HG03460 (cell line): ENCODE data around the gene TMEM254.
"Not testable (repeated sequence)": the region's sequence is repeated elsewhere in the genome, so short reads cannot be mapped to it uniquely, and the experiment has no call there.

ENCODE experiments used
- ATAC-seq: cut with Tn5 transposase; IDR thresholded peaks from one replicate; pipeline ENCODE4 v1.9.1; 2021; ENCODE audit not compliant: unreplicated experiment

Gene TMEM254

DNA sequence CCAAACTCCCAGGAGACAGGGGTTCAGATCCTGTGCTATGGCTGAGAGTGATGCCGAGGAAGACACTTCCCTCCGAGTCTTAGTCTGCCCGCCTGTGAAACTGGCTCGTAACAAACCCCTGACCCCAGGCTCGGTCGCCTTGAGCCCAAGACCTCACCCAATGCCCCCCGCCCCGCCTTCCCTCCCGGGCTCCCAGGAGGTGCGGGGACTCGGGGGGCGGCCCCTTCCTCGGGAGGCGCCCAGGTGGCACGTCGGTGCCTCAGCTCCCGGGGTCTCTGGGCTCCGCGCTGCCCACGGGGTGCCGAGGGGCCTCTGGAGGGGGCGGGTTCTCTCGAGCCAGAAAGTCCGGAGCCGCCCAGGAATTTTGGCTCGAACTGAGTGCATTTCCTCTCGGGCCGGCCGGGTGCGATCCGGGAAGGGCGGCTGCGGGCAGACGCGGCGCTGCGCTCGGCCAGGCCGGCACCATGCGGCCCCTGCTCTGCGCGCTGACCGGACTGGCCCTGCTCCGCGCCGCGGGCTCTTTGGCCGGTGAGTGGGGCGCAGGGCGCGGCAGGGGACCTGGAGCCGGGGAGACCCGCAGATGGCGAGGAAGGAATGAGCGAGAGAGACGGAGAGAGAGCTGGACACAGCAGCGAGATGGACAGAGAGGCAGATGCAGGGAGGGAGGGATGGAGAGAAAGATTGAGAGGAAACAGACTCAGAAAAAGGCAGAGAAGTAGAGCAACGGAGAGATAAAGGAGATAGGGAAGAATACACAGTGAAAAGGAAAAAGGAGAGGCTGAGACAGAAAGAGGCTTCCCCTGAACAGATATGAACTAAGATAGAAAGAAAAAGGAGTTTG, 54.1 kb downstream of the TMEM254 start, which contains the start of gene PLAC9:
PLAC9 (plus strand) TSS at position 432 of the 841 bp plus-strand sequence; CDS start at position 465, 33 bp downstream.
- no peak for ATAC-seq

DNA sequence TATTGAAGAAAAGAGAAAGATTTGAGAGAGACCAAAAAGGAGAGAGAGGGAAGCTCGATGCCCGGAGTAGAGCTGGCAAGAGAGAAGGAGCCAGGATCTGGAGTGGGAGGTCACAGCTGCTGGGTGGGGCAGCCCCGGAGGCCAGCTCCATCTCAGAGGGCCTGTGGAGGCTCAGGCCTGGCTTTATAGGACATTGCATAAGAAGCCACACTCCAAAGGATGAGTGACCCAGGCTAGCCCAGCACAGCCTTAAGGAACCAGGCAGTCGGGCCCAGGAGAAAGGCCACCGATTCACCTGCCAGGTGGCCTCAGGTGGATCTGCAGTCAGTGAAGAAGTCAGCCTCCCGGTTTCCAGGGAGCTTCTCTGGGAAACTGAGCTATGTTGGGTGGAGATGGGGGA, 54.7 kb downstream of the TMEM254 start:
- no peak for ATAC-seq

DNA sequence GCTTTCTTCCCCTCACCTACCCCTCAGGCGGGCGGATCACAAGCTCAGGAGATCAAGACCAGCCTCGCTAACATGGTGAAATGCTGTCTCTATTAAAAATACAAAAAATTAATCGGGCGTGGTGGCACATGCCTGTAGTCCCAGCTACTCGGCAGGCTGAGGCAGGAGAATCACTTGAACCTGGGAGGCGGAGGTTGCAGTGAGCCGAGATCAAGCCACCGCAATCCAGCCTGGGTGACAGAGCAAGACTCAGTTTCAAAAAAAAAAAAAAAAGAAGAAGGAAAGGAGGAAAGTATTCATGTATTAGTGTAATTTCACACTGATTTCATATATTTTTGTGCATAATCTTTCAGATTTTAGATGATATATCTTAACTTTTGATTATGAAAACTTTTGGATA, 55.2 kb downstream of the TMEM254 start:
- ATAC-seq = not testable (repeated sequence)

DNA sequence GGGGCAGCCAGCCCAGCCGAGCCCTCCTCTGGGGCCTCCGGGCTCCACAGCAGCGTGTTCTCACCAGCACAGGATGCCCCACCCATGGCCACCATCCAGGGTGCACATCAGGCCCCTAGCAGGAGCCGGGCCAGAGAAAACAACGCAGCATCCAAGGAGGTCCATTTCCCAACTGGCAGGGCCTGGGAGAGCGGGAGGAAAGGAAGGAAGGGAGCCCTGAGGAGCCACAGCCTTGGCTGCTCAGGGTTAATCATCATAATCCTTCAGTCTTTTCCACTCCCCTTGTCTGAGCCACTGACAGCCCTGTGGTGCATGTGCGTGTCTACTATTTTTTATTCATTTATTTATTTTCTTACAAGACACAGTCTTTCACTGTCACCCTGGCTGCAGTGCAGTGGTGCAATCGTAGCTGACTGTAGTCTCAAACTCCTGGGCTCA, 57.7 kb downstream of the TMEM254 start:
- ATAC-seq = no peak

DNA sequence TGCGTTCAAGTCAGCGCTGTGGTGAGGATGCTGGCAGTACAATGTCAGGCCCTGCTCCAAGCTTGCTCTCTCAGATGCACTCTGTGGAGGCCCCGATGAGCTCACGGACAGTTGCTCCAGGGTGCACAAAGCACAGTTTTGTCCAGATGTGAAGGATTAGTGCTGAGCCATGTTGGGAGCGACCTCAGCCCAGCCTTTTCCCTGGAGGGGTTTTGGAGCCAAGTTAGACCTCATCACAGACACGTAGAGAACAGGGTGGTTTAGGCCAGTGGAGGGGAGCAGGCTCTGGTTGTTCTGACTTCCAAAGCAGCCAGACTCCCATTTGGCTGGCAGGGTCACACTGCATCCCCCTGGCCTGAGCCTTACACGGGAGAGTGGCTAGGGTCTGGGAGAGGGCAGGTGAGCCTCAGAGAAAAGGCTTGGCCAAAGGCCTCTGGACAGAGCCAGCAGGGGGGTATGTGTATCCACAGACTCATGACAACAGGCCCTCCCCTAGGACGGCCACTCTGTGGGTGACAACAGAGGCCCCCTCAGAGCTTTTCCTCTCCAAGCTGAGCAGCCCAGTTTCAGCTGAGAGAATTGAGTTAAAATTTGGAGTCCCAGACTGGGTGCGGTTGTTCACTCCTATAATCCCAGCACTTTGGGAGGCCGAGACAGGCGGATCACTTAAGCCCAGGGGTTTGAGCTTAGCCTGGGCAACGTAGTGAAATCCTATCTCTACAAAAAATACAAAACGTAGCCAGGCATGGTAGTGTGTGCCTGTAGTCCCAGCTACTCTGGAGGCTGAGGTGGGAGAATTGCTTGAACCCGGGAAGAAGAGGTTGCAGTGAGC, 58.8 kb downstream of the TMEM254 start:
- no peak for ATAC-seq

DNA sequence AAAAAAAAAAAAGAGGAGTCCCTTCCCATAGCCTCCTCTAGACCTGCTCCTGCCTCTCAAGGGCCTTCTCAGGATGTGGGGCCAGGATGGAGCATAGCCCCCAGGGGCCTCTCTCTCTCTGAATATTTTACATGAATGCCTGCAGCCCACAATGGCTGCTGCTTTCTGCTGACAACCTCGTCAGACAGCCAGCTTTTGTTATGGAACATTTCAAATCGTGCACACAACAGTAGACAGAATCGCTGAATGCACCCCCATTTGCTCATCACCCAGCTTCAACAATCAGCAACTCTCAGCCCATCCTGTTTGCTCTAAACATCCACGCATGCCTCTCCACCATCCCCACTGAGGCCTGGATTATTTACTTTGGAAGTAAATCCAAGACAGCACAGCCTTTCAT, 59.5 kb downstream of the TMEM254 start:
- ATAC-seq = no peak

DNA sequence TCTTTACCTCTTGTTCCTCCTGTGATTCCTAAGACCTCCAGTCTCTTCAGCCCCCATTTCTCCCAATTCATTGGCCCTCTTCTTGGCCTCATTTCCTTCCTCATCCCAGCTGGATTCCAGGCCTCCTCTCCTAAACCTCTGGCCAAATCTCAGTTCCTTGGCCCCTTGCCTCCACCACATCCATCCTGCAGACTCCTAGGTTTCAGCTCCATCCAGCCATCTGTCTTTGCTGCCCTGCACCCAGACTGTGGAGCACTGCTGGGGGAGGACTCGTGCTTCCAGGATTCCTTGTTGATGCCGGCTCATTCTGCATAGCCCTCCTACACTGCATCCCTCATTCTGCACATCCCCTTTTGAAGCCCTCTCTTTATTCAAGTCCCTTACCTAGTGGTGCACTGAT, 60.8 kb downstream of the TMEM254 start:
- no peak for ATAC-seq

DNA sequence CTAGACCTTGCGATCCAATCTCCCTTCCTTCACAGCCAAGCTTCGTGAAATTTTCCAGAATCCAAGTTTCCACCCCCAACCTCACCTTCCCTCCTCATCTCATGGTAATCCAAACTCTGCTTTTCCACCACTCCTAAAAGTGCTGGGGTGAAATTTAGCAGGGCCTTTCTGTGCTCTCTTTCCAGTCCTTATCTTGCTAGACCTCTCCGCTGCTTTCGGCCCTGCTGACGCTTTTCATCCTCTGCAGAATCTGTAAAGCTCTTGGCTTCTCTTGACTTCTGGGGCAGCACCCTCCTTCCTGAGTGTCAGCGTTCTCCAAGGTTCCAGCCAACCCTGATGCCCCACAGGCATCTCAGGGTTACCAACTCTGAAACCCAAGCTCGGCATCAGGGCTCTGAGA, 61.8 kb downstream of the TMEM254 start:
- no peak for ATAC-seq

DNA sequence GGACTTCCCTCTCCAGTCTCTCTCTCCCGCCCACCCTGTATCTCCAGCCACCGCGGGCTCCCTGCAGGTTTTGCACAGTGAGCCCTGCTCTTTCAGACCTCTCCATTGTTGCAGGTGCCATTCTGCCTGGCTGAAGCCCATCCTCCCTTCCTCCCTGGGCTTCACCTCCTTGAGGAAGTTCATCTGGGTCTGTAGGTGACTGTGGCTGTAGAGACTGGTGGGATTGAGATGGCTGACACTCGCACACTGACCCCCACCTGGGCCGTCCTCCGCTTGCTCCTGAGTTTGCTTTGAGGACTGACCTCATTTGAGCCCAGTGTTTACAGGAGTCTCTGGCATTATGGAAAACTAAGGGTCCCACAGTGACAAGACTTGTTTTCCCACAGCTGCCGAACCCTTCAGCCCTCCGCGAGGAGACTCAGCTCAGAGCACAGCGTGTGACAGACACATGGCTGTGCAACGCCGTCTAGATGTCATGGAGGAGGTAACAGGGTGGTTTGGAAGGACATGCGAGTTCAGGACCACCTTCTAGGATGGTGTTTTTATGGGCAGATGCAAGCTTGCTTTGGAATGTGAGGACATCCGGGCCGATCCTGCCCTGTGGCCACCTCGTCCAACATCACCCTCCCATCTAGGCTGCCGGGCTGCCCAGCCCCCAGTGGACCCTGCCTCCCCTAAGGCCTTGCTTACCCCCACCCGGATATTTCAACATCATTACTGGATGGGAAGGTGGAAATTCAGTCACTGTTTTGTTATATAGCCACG, 63.4 kb downstream of the TMEM254 start:
- no peak for ATAC-seq
